CD14-positive monocyte (primary cell): Measurements from ENCODE around the gene WDFY4. TPM values are rescaled to one million over a fixed set of nuclear protein-coding genes. Genes with fewer than 3 reads are reported as not detected.
A peak's percentile ranks its signal among the peaks of the same experiment; 100 is the strongest.

ENCODE experiments used
- DNase-seq, 3 donors: peaks; one replicate each; pipeline ENCODE4 v3.0.0-alpha.2; 2011 to 2022
- H2AFZ ChIP-seq: 2 replicates; pipeline ENCODE4 v1.6.0; 2012; ENCODE audit warnings: mild to moderate bottlenecking, low read depth, low read length, inconsistent platforms; ENCODE audit not compliant: insufficient read depth, poor library complexity, severe bottlenecking
- H3K27ac ChIP-seq, 2 donors: 1 replicate in 1 of 2; 2 replicates in 1 of 2; pipeline ENCODE4 v1.5.1; 2012 to 2013; ENCODE audit warnings: low read length in 2 of 2, control low read depth in 1 of 2, inconsistent platforms in 1 of 2, low read depth in 1 of 2, mild to moderate bottlenecking in 1 of 2
- H3K27me3 ChIP-seq, 2 donors: one replicate each; pipeline versions ENCODE4 v1.6.0 to v1.6.1; 2011 to 2013; ENCODE audit warnings: low read length in 2 of 2; ENCODE audit not compliant: control insufficient read depth in 2 of 2, insufficient read depth in 2 of 2
- H3K36me3 ChIP-seq, 2 donors: replicated peaks in 1 of 2; 1 replicate in 1 of 2; 2 replicates in 1 of 2; pipeline versions ENCODE4 v1.5.1 to v1.6.1; 2012 to 2013; ENCODE audit warnings: low read length in 2 of 2, control low read depth in 1 of 2, inconsistent platforms in 1 of 2, mild to moderate bottlenecking in 1 of 2; ENCODE audit not compliant: insufficient read depth in 2 of 2, control insufficient read depth in 1 of 2
- H3K4me1 ChIP-seq, 2 donors: 1 replicate in 1 of 2; 2 replicates in 1 of 2; pipeline versions ENCODE4 v1.5.1 to v1.6.1; 2012 to 2013; ENCODE audit warnings: low read length in 2 of 2, control low read depth in 1 of 2, inconsistent platforms in 1 of 2, mild to moderate bottlenecking in 1 of 2, moderate library complexity in 1 of 2; ENCODE audit not compliant: insufficient read depth in 2 of 2, control insufficient read depth in 1 of 2
- H3K4me2 ChIP-seq: replicated peaks from 2 replicates; pipeline ENCODE3; 2012; ENCODE audit warnings: low read length, moderate library complexity, mild to moderate bottlenecking; ENCODE audit not compliant: poor library complexity, severe bottlenecking; ENCODE audit errors: extremely low read depth
- H3K4me3 ChIP-seq, 3 experiments: fragments of 200-600 bp in 1 of 3; sonication (generic) in 1 of 3; replicated peaks in 1 of 3; 1 replicate in 2 of 3; 2 replicates in 1 of 3; pipeline ENCODE4 v1.5.1; 2011 to 2013; ENCODE audit warnings: low read length in 3 of 3, mild to moderate bottlenecking in 3 of 3, control low read depth in 2 of 3, low read depth in 2 of 3, inconsistent platforms in 1 of 3, moderate library complexity in 1 of 3
- H3K79me2 ChIP-seq: 2 replicates; pipeline ENCODE4 v1.6.0; 2012; ENCODE audit warnings: mild to moderate bottlenecking, control low read depth, inconsistent platforms, low read length, moderate library complexity; ENCODE audit not compliant: insufficient read depth
- H3K9ac ChIP-seq: 2 replicates; pipeline ENCODE4 v1.6.0; 2017; ENCODE audit warnings: low read length, mild to moderate bottlenecking; ENCODE audit not compliant: insufficient read depth, poor library complexity, severe bottlenecking
- H3K9me3 ChIP-seq, 2 donors: replicated peaks in 1 of 2; 1 replicate in 1 of 2; 2 replicates in 1 of 2; pipeline versions ENCODE4 v1.5.1 to v1.6.1; 2012 to 2013; ENCODE audit warnings: low read length in 2 of 2, control low read depth in 1 of 2; ENCODE audit not compliant: control insufficient read depth in 1 of 2, insufficient read depth in 1 of 2
- H4K20me1 ChIP-seq: 2 replicates; pipeline ENCODE4 v1.6.0; 2012; ENCODE audit warnings: mild to moderate bottlenecking, low read length, control low read depth, moderate library complexity; ENCODE audit not compliant: insufficient read depth
- H3K27ac Mint-ChIP-seq, 7 donors: one replicate each; pipeline ENCODE4 v1.8.0; 2020; ENCODE audit warnings: mild to moderate bottlenecking in 7 of 7, mixed read lengths in 7 of 7, moderate library complexity in 6 of 7, inconsistent platforms in 2 of 7
- H3K27me3 Mint-ChIP-seq, 3 donors: one replicate each; pipeline ENCODE4 v1.8.0; 2021 to 2022; ENCODE audit warnings: low read depth in 3 of 3, mild to moderate bottlenecking in 3 of 3, mixed read lengths in 3 of 3, moderate library complexity in 3 of 3, inconsistent platforms in 1 of 3
- H3K36me3 Mint-ChIP-seq, 2 donors: one replicate each; pipeline ENCODE4 v1.8.0; 2020; ENCODE audit warnings: mixed read lengths in 2 of 2, inconsistent platforms in 1 of 2, mild to moderate bottlenecking in 1 of 2
- H3K4me1 Mint-ChIP-seq: one replicate; pipeline ENCODE4 v1.8.0; 2020; ENCODE audit warnings: mild to moderate bottlenecking, mixed read lengths
- H3K4me3 Mint-ChIP-seq, 2 donors: one replicate each; pipeline ENCODE4 v1.8.0; 2020; ENCODE audit warnings: mild to moderate bottlenecking in 2 of 2, mixed read lengths in 2 of 2, moderate library complexity in 1 of 2
- H3K9me3 Mint-ChIP-seq, 7 donors: one replicate each; pipeline ENCODE4 v1.8.0; 2020 to 2022; ENCODE audit warnings: mixed read lengths in 7 of 7, mild to moderate bottlenecking in 6 of 7, moderate library complexity in 6 of 7, inconsistent platforms in 2 of 7
- WGBS: methylation state at CpG from one replicate; pipeline ENCODE4 v1.1.5; 2013; ENCODE audit warnings: missing lambda C conversion rate; ENCODE audit not compliant: insufficient coverage; 5-methylcytosine and 5-hydroxymethylcytosine counted together
- intact Hi-C, 2 donors: fragments of 100-400 bp; cut with micrococcal nuclease; formaldehyde crosslinking; loops; one replicate each; pipeline versions ENCODE4 v1.15.0 to v1.15.1; 2023
- polyA plus RNA-seq, 3 donors: library from polyadenylated mRNA; depleted of rRNA in 1 of 3; unstranded in 2 of 3; stranded (reverse) in 1 of 3; fragments of 300-500 nt in 2 of 3; fragments of >200 nt in 1 of 3; fragmentation: Illumina TruSeq in 2 of 3; gene quantifications; 1 replicate in 2 of 3; 2 replicates in 1 of 3; pipeline ENCODE4 v1.2.3, GENCODE V29; 2012 to 2021
- TF ChIP-seq, protein P1 (sequence below): fragments of 200-600 bp; IDR thresholded peaks from one replicate; pipeline ENCODE4 v1.8.0; 2022; ENCODE audit warnings: antibody characterized with exemption, mild to moderate bottlenecking

The WDFY4 gene
- polyA plus RNA-seq, 3 donors, result 7.5 to 36.1 (median 9.8) TPM

DNA sequence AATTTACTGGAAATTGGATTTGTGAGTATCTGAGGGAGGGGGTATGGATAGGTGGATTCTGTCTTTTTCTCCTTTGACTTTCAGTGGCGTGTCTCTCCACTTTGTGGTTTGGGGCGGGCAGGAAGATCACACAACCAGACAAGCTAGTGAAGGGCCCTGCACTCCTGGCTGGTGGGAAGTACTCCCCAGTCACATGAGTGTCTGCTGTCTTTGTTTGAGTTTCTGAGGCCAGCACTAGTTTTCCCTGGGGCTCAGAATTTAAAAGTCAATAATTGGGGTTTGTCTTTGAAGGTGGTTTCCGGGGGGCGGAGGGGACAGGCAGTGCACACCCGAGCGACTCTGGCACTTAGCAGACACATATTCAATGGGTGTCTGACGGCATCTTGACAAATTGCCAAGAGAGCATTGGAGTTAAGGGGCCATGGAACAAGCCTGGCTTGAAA is 120.1 kb downstream of the WDFY4 start:
- peak overlapping the region in 6 of 7 donors; percentile 41 to 85 (median 60) for H3K27ac Mint-ChIP-seq

DNA sequence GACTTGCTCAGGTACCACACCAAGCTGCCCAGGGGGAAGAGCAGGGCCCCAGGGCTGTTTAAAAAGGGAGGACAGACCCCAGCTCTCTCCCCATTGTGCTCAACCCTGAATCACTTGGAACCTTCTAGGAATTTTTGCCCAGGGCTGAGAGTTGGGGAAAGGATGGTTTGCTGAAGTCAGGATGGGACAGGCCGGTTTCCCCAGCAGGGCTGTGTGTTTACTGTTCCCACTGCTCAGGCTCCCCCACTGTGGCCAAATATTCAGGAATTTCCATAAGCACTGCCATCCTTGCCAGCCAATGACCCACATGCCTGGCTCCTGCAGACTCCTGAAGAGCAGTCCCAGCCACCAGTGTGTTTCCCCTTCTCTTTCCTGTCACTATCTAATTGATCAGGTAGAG is 120.7 kb downstream of the WDFY4 start:
- peak overlapping the region in 1 of 2 donors; percentile 54 for H3K27ac ChIP-seq
- no peaks in the 10 kb centered on the region for H4K20me1 ChIP-seq
- no peak for DNase-seq
- H3K27me3 Mint-ChIP-seq, result no peaks in the 10 kb centered on the region
- H3K27me3 ChIP-seq, result no peaks in the 10 kb centered on the region
- H3K36me3 Mint-ChIP-seq, result peaks cover 43 to 44% of the 10 kb centered on the region in 2 donors
- no peaks in the 10 kb centered on the region for H3K9me3 ChIP-seq
- H3K9me3 Mint-ChIP-seq, result peaks cover 0 to 3% (median under 1%) of the 10 kb centered on the region in 7 donors
- peaks cover 65% of the 10 kb centered on the region for H3K4me1 Mint-ChIP-seq
- H3K4me3 ChIP-seq, result no peak overlapping the region
- peak overlapping the region in 2 of 7 donors; percentile 41 to 84 for H3K27ac Mint-ChIP-seq
- WGBS, result 100% methylated on average over 1 of the region's 1 CpG
- H3K4me3 Mint-ChIP-seq, result no peak overlapping the region
- no peak overlapping the region for H2AFZ ChIP-seq
- no peak overlapping the region for H3K4me2 ChIP-seq
- H3K36me3 ChIP-seq, result peaks cover 55 to 76% of the 10 kb centered on the region in 2 donors
- H3K79me2 ChIP-seq, result no peaks in the 10 kb centered on the region
- intact Hi-C loops, result loop anchor here in 1 of 2 donors (10.0 kb wide), 1 partner anchor 141 kb away; no protein-coding TSS in a partner anchor
- peaks cover 63 to 66% of the 10 kb centered on the region in 2 donors for H3K4me1 ChIP-seq
- H3K9ac ChIP-seq, result no peak overlapping the region
- TF ChIP-seq, protein P1, sequence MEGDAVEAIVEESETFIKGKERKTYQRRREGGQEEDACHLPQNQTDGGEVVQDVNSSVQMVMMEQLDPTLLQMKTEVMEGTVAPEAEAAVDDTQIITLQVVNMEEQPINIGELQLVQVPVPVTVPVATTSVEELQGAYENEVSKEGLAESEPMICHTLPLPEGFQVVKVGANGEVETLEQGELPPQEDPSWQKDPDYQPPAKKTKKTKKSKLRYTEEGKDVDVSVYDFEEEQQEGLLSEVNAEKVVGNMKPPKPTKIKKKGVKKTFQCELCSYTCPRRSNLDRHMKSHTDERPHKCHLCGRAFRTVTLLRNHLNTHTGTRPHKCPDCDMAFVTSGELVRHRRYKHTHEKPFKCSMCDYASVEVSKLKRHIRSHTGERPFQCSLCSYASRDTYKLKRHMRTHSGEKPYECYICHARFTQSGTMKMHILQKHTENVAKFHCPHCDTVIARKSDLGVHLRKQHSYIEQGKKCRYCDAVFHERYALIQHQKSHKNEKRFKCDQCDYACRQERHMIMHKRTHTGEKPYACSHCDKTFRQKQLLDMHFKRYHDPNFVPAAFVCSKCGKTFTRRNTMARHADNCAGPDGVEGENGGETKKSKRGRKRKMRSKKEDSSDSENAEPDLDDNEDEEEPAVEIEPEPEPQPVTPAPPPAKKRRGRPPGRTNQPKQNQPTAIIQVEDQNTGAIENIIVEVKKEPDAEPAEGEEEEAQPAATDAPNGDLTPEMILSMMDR, result no peak

More for the DNA sequence above, 120.1 kb downstream of the WDFY4 start:
- Histone ChIP-seq H4K20me1 (no peaks in the 10 kb centered on the region), H3K9ac (no peak overlapping the region), H3K27ac (peak overlapping the region; percentile 37 to 54), H3K4me1 (peaks cover 69 to 73% of the 10 kb centered on the region in 2 donors), H3K4me3 (no peak overlapping the region), H3K36me3 (peaks cover 48 to 69% of the 10 kb centered on the region in 2 donors), H3K4me2 (no peak overlapping the region), H3K27me3 (no peaks in the 10 kb centered on the region), H2AFZ (no peak overlapping the region), H3K79me2 (no peaks in the 10 kb centered on the region), H3K9me3 (no peaks in the 10 kb centered on the region)
- DNase-seq, result peak in 2 of 3 donors; percentile 9 to 18
- TF ChIP-seq, protein P1, result no peak
- Mint-ChIP-seq H3K27me3 (peaks cover 0 to 2% (median 0%) of the 10 kb centered on the region in 3 donors), H3K36me3 (peaks cover 40 to 42% of the 10 kb centered on the region in 2 donors), H3K4me3 (peak overlapping the region; percentile 23 to 49), H3K4me1 (peaks cover 71% of the 10 kb centered on the region), H3K9me3 (peaks cover 0 to 9% (median 7%) of the 10 kb centered on the region in 7 donors)
- intact Hi-C loops, result loop anchor here in 1 of 2 donors (10.0 kb wide), 1 partner anchor 140 kb away; no protein-coding TSS in a partner anchor
- 25% methylated on average over 5 of the region's 7 CpGs for WGBS
